ENCODE data around the gene HHIPL1.

DNA sequence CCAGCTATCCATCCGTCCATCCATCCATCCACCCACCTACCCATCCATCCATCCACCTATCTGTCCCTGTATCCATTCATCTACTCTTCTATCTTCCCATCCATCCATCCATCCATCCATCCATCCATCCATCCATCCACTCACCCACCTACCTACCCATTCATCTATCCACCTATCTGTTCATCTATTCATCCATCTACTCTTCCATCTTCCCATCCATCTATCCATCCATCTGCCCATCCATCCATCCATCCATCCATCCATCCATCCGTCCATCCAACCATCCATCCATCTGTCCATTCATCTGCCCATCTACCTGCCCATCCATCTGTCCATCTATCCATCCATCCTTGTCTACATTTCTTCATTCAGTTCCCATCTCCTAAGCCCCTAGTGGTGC is 17.8 kb upstream of the HHIPL1 start:
- TF ChIP-seq, protein P1, sequence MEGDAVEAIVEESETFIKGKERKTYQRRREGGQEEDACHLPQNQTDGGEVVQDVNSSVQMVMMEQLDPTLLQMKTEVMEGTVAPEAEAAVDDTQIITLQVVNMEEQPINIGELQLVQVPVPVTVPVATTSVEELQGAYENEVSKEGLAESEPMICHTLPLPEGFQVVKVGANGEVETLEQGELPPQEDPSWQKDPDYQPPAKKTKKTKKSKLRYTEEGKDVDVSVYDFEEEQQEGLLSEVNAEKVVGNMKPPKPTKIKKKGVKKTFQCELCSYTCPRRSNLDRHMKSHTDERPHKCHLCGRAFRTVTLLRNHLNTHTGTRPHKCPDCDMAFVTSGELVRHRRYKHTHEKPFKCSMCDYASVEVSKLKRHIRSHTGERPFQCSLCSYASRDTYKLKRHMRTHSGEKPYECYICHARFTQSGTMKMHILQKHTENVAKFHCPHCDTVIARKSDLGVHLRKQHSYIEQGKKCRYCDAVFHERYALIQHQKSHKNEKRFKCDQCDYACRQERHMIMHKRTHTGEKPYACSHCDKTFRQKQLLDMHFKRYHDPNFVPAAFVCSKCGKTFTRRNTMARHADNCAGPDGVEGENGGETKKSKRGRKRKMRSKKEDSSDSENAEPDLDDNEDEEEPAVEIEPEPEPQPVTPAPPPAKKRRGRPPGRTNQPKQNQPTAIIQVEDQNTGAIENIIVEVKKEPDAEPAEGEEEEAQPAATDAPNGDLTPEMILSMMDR (conservative IDR thresholded peaks at IDR 0.05; ENCODE audit: low read length), result no peak
- no peak for TF ChIP-seq EZH2phosphoT487 (IDR thresholded peaks at IDR 0.05; ENCODE audit: borderline replicate concordance)

All from Loucy (cell line).